ENCODE data around the gene ULK4. TPM values are rescaled to one million over a fixed set of nuclear protein-coding genes. Genes with fewer than 3 reads are reported as not detected.
A peak's percentile ranks its signal among the peaks of the same experiment; 100 is the strongest.

Gene ULK4
- total and polyA plus RNA-seq, 9 of the 15 experiments (the other 6 are each of a cell fraction or from before 2014, with no cell fraction given): 3.0 to 5.9 (median 3.5) TPM

- ChIA-PET POLR2A (no interaction called here), CTCF (ENCODE audit: low intra/inter-chr PET ratio) (no interaction called here)
- no peaks in the 10 kb centered on the region for H4K20me1 ChIP-seq (replicated peaks; ENCODE audit: control insufficient read depth, insufficient read depth, low read length)
- H3K9me1 ChIP-seq (ENCODE audit: control insufficient read depth, insufficient read depth, low read length): no peaks in the 10 kb centered on the region
- H3K9me3 ChIP-seq (replicated peaks; ENCODE audit: control insufficient read depth, insufficient read depth, low read depth, low read length): no peaks in the 10 kb centered on the region
- no peaks in the 10 kb centered on the region for H3K4me1 ChIP-seq (replicated peaks in 1 of 2; ENCODE audit: control insufficient read depth in 2 of 2, insufficient read depth in 2 of 2, low read length in 2 of 2)
- no peak overlapping the region for H3K9ac ChIP-seq (ENCODE audit: insufficient read depth in 1 of 2, low read depth in 2 of 2, low read length in 2 of 2)
- DNase-seq (ENCODE audit: extremely low read depth in 1 of 4, low spot score in 3 of 4) (no peak), FAIRE-seq (no peak), ATAC-seq (no peak)
- in situ Hi-C loops (cut with MboI): no loop called here
- no peak overlapping the region for H3K4me3 ChIP-seq
- no peaks in the 10 kb centered on the region for H3K79me2 ChIP-seq (ENCODE audit: control insufficient read depth, insufficient read depth, low read length)
- H3K27ac ChIP-seq (ENCODE audit: extremely low read depth, low read depth, low read length): no peak overlapping the region
- TF ChIP-seq ZNF740 (CRISPR knock-in tag; IDR thresholded peaks at IDR 0.05): no peak
- no peak for TF ChIP-seq ZNF740 (tag; IDR thresholded peaks at IDR 0.05)
- peak; percentile 42 for TF ChIP-seq ZNF316 (IDR thresholded peaks at IDR 0.05)
- no TSS peak for BruUV-seq (replicated peaks)
- H3K4me2 ChIP-seq (ENCODE audit: insufficient read depth, low read length): no peak overlapping the region
- no peaks in the 10 kb centered on the region for H3K36me3 ChIP-seq (ENCODE audit: control insufficient read depth, insufficient read depth, low read length)
- intact Hi-C loops (cut with micrococcal nuclease): no loop called here
- 0% methylated on average over 1 of the region's 1 CpG for WGBS (ENCODE audit: insufficient coverage, low coverage, missing lambda C conversion rate)
- H3K27me3 ChIP-seq (ENCODE audit: control insufficient read depth in 2 of 2, insufficient read depth in 2 of 2, low read length in 2 of 2): no peaks in the 10 kb centered on the region
- no peak overlapping the region for H2AFZ ChIP-seq (ENCODE audit: low read depth, low read length)
Measured at GRCh38 chr3:41521010-41521655, 440.8 kb downstream of the ULK4 start.

GRCh38 chr3:41519746-41520145 lies 442.2 kb downstream of the ULK4 start:
- Histone ChIP-seq H3K4me1 (replicated peaks in 1 of 2; ENCODE audit: control insufficient read depth in 2 of 2, insufficient read depth in 2 of 2, low read length in 2 of 2) (no peaks in the 10 kb centered on the region), H3K9ac (ENCODE audit: insufficient read depth in 1 of 2, low read depth in 2 of 2, low read length in 2 of 2) (no peak overlapping the region), H3K4me3 (no peak overlapping the region), H3K9me3 (replicated peaks; ENCODE audit: control insufficient read depth, insufficient read depth, low read depth, low read length) (no peaks in the 10 kb centered on the region), H4K20me1 (replicated peaks; ENCODE audit: control insufficient read depth, insufficient read depth, low read length) (no peaks in the 10 kb centered on the region), H3K27ac (ENCODE audit: extremely low read depth, low read depth, low read length) (no peak overlapping the region), H3K36me3 (ENCODE audit: control insufficient read depth, insufficient read depth, low read length) (no peaks in the 10 kb centered on the region), H3K27me3 (ENCODE audit: control insufficient read depth in 2 of 2, insufficient read depth in 2 of 2, low read length in 2 of 2) (no peaks in the 10 kb centered on the region), H2AFZ (ENCODE audit: low read depth, low read length) (no peak overlapping the region), H3K9me1 (ENCODE audit: control insufficient read depth, insufficient read depth, low read length) (no peaks in the 10 kb centered on the region), H3K79me2 (ENCODE audit: control insufficient read depth, insufficient read depth, low read length) (no peaks in the 10 kb centered on the region), H3K4me2 (ENCODE audit: insufficient read depth, low read length) (no peak overlapping the region)
- DNase-seq (ENCODE audit: extremely low read depth in 1 of 4, low spot score in 3 of 4): no peak
- CTCF ChIA-PET (ENCODE audit: low intra/inter-chr PET ratio): no interaction called here
- FAIRE-seq: no peak
- no TSS peak for BruUV-seq (replicated peaks)
- in situ Hi-C loops (cut with MboI): no loop called here
- intact Hi-C loops (cut with micrococcal nuclease): no loop called here
- POLR2A ChIA-PET: no interaction called here
- TF ChIP-seq ZC3H4 (CRISPR knock-in tag; IDR thresholded peaks at IDR 0.05; ENCODE audit: borderline replicate concordance): no peak
- no peak for TF ChIP-seq SIN3A (IDR thresholded peaks at IDR 0.05; ENCODE audit: borderline replicate concordance in 2 of 2, control insufficient read depth in 1 of 2, low read depth in 2 of 2, low read length in 2 of 2)
- TF ChIP-seq RERE (CRISPR knock-in tag; IDR thresholded peaks at IDR 0.05; ENCODE audit: borderline replicate concordance): no peak
- no peak for ATAC-seq
- WGBS (ENCODE audit: insufficient coverage, low coverage, missing lambda C conversion rate): 3% methylated on average over 2 of the region's 2 CpGs

Data from K562 (cell line).